SK-N-SH (cell line): ENCODE data around the gene TOGARAM2.

ENCODE experiments used
- CTCF ChIP-seq: fragments of 200-600 bp; sonication (generic); IDR thresholded peaks from 2 replicates; pipeline ENCODE4 v1.6.1; 2017; ENCODE audit warnings: antibody characterized with exemption, mild to moderate bottlenecking, moderate library complexity
- ELF1 ChIP-seq: IDR thresholded peaks from 2 replicates; pipeline ENCODE4 v1.4.0; 2012
- EZH2phosphoT487 ChIP-seq: fragments of 200-600 bp; sonication (generic); IDR thresholded peaks from 2 replicates; pipeline ENCODE4 v1.6.1; 2017; ENCODE audit warnings: low read depth, mixed run types, mild to moderate bottlenecking, antibody characterized with exemption, moderate library complexity, borderline replicate concordance
- GATA2 ChIP-seq: sonication (generic); formaldehyde crosslinking; IDR thresholded peaks from 2 replicates; pipeline ENCODE4 v1.5.0; 2020; ENCODE audit warnings: mild to moderate bottlenecking, missing genetic modification reagents
- TF ChIP-seq, protein P1 (sequence below): IDR thresholded peaks from 2 replicates; pipeline ENCODE4 v1.4.0; 2012; ENCODE audit warnings: low read depth, borderline replicate concordance

GRCh38 chr2:29023188-29023587, 42.1 kb downstream of the TOGARAM2 start:
- TF ChIP-seq CTCF: no peak
- TF ChIP-seq EZH2phosphoT487: no peak
- TF ChIP-seq, protein P1, sequence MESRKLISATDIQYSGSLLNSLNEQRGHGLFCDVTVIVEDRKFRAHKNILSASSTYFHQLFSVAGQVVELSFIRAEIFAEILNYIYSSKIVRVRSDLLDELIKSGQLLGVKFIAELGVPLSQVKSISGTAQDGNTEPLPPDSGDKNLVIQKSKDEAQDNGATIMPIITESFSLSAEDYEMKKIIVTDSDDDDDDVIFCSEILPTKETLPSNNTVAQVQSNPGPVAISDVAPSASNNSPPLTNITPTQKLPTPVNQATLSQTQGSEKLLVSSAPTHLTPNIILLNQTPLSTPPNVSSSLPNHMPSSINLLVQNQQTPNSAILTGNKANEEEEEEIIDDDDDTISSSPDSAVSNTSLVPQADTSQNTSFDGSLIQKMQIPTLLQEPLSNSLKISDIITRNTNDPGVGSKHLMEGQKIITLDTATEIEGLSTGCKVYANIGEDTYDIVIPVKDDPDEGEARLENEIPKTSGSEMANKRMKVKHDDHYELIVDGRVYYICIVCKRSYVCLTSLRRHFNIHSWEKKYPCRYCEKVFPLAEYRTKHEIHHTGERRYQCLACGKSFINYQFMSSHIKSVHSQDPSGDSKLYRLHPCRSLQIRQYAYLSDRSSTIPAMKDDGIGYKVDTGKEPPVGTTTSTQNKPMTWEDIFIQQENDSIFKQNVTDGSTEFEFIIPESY: no peak
- TF ChIP-seq GATA2 (CRISPR knock-in tag): no peak
- no peak for TF ChIP-seq ELF1
